ENCODE results near the gene SAMD8.
"Not testable (repeated sequence)": the region's sequence is repeated elsewhere in the genome, so short reads cannot be mapped to it uniquely, and the experiment has no call there.

DNA sequence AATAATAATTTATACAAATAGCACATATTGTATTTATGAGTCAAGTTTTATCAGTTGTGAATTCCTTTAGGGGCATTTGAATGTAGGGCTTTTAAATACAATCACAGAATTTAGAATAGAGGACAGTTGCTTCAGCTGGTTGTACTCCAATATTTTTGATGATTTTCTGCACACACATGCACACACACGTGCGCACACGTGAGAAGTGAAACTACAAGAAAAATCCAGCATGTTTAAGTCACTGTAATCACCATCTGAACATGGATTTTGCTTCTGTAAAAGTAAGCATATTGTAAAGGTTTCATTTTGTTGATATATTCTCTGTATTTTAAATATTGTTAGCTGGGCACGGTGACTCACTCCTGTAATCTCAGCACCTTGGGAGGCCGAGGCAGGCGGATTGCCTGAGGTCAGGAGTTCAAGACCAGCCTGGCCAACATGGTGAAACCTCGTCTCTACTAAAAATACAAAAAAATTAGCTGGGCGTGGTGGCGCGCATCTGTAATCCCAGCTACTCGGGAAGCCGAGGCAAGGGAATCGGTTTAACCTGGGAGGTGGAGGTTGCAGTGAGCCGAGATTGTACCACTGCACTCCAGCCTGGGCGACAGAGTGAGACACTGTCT lies 8.1 kb downstream of the SAMD8 start:
- TF ChIP-seq, protein P1, sequence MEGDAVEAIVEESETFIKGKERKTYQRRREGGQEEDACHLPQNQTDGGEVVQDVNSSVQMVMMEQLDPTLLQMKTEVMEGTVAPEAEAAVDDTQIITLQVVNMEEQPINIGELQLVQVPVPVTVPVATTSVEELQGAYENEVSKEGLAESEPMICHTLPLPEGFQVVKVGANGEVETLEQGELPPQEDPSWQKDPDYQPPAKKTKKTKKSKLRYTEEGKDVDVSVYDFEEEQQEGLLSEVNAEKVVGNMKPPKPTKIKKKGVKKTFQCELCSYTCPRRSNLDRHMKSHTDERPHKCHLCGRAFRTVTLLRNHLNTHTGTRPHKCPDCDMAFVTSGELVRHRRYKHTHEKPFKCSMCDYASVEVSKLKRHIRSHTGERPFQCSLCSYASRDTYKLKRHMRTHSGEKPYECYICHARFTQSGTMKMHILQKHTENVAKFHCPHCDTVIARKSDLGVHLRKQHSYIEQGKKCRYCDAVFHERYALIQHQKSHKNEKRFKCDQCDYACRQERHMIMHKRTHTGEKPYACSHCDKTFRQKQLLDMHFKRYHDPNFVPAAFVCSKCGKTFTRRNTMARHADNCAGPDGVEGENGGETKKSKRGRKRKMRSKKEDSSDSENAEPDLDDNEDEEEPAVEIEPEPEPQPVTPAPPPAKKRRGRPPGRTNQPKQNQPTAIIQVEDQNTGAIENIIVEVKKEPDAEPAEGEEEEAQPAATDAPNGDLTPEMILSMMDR (conservative IDR thresholded peaks at IDR 0.05), result not testable (repeated sequence)
- not testable (repeated sequence) for TF ChIP-seq ZFX (IDR thresholded peaks at IDR 0.05)

Data from C4-2B (cell line).